Mammary epithelial cell (primary cell): ENCODE results near the gene LRMDA.

Experiments
- EZH2 ChIP-seq: IDR thresholded peaks from 2 replicates; pipeline ENCODE4 v1.6.1; 2012; ENCODE audit warnings: low read length, inconsistent platforms, borderline replicate concordance
- TF ChIP-seq, protein P1 (sequence below), 2 donors: IDR thresholded peaks in 1 of 2; conservative IDR thresholded peaks in 1 of 2; 2 replicates each; pipeline ENCODE4 v1.5.1; 2011 to 2012; ENCODE audit warnings: inconsistent platforms in 2 of 2, low read length in 2 of 2, mild to moderate bottlenecking in 2 of 2, control low read depth in 1 of 2, low read depth in 1 of 2; ENCODE audit not compliant: insufficient read depth in 1 of 2; ENCODE audit errors: extremely low read depth in 1 of 2

DNA sequence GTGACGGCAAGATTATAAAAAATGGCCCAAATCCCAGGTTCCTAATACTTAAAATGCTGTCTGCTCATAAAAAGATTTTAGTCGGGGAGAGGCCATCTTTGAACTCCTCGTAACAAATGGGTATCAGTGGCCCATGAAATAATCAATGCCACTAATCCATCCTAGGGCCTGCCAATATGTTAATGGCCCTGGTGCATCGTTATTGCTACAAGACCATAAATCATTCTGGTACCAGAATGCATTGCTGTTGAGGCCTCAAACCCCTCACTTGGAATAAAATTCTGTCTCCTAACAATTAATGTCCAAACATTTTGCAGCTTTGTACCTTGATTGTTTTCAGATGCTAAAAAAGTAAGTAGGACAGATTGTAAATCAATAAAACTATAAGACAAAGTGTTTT lies 290.6 kb downstream of the LRMDA start:
- TF ChIP-seq, protein P1, sequence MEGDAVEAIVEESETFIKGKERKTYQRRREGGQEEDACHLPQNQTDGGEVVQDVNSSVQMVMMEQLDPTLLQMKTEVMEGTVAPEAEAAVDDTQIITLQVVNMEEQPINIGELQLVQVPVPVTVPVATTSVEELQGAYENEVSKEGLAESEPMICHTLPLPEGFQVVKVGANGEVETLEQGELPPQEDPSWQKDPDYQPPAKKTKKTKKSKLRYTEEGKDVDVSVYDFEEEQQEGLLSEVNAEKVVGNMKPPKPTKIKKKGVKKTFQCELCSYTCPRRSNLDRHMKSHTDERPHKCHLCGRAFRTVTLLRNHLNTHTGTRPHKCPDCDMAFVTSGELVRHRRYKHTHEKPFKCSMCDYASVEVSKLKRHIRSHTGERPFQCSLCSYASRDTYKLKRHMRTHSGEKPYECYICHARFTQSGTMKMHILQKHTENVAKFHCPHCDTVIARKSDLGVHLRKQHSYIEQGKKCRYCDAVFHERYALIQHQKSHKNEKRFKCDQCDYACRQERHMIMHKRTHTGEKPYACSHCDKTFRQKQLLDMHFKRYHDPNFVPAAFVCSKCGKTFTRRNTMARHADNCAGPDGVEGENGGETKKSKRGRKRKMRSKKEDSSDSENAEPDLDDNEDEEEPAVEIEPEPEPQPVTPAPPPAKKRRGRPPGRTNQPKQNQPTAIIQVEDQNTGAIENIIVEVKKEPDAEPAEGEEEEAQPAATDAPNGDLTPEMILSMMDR (conservative IDR thresholded peaks at IDR 0.05 in 1 of 2, IDR thresholded peaks at IDR 0.05 in 1 of 2; ENCODE audit: extremely low read depth in 1 of 2, insufficient read depth in 1 of 2, low read depth in 1 of 2, low read length in 2 of 2) = no peak
- no peak for TF ChIP-seq EZH2
